HCT116 (cell line): ENCODE measurements around the gene RASA2. TPM values are rescaled to one million over a fixed set of nuclear protein-coding genes. Genes with fewer than 3 reads are reported as not detected.

Experiments
- ATAC-seq: fragments of 200-7000 bp; cut with Tn5 transposase; 2 replicates; pipeline ENCODE4 v1.9.1; 2020; ENCODE audit warnings: mild to moderate bottlenecking, moderate library complexity
- BruUV-seq: library from RNA; stranded (reverse); fragments of 400-500 nt; replicated peaks from 2 replicates; lab custom pipeline; 2021; lab: Mats Ljungman, UMichigan
- CTCF ChIA-PET: fragments of 300-600 bp; sonication (Branson Sonifier 250); formaldehyde crosslinking; loops from one replicate; lab custom pipeline; 2021; ENCODE audit warnings: antibody characterized with exemption; lab: Charles Lee
- POLR2A ChIA-PET: fragments of 300-600, 350-600 bp; sonication (Branson Sonifier 250); formaldehyde crosslinking; loops from one replicate; lab custom pipeline; 2021; ENCODE audit warnings: antibody characterized with exemption; lab: Charles Lee
- RAD21 ChIA-PET, 2 experiments: fragments of 300-600 bp; sonication (Branson Sonifier 250); formaldehyde crosslinking; loops; one replicate each; lab custom pipeline; 2023; ENCODE audit warnings: low total read pairs in 2 of 2; ENCODE audit not compliant: uncharacterized antibody in 2 of 2, unreplicated experiment in 2 of 2, low non-redundant PET in 1 of 2; lab: Charles Lee
- DNase-seq: peaks from one replicate; pipeline ENCODE4 v3.0.0-alpha.2; 2010; ENCODE audit warnings: low read depth, low spot score
- H2AFZ ChIP-seq: fragments of 200-600 bp; shearing (Covaris generic), sonication (generic); 2 replicates; pipeline ENCODE4 v1.6.1; 2017; ENCODE audit warnings: low read depth, mixed run types, mixed read lengths, antibody characterized with exemption, low read length; ENCODE audit not compliant: poor library complexity, severe bottlenecking
- H3K27ac ChIP-seq: 2 replicates; pipeline ENCODE4 v1.5.1; 2012; ENCODE audit warnings: low read depth, low read length
- H3K27me3 ChIP-seq: fragments of 200-600 bp; sonication (generic); 2 replicates; pipeline ENCODE4 v1.6.1; 2016; ENCODE audit warnings: mixed run types, low read length, mixed read lengths; ENCODE audit not compliant: insufficient read depth
- H3K36me3 ChIP-seq, 2 experiments: fragments of 200-500 bp in 1 of 2; fragments of 200-600 bp in 1 of 2; sonication (Bioruptor generic) in 1 of 2; sonication (generic) in 1 of 2; 2 replicates each; pipeline versions ENCODE4 v1.5.1 to v1.6.1; 2014 to 2016; ENCODE audit warnings: low read length in 2 of 2, inconsistent platforms in 1 of 2, mixed read lengths in 1 of 2, mixed run types in 1 of 2; ENCODE audit not compliant: insufficient read depth in 2 of 2, control insufficient read depth in 1 of 2
- H3K4me1 ChIP-seq, 2 experiments: fragments of 200-600 bp in 1 of 2; sonication (generic) in 1 of 2; 2 replicates each; pipeline versions ENCODE4 v1.5.1 to v1.6.1; 2012 to 2017; ENCODE audit warnings: low read length in 2 of 2, inconsistent platforms in 1 of 2, mild to moderate bottlenecking in 1 of 2, mixed read lengths in 1 of 2, mixed run types in 1 of 2, moderate library complexity in 1 of 2; ENCODE audit not compliant: insufficient read depth in 2 of 2, control insufficient read depth in 1 of 2
- H3K4me2 ChIP-seq: fragments of 200-600 bp; sonication (generic); 2 replicates; pipeline ENCODE4 v1.6.1; 2017; ENCODE audit warnings: mixed run types, low read length, mixed read lengths
- H3K4me3 ChIP-seq, 2 experiments: fragments of 200-600 bp in 1 of 2; sonication (generic) in 1 of 2; replicated peaks in 1 of 2; 2 replicates each; pipeline ENCODE4 v1.5.1; 2011 to 2016; ENCODE audit warnings: low read length in 2 of 2, control low read depth in 1 of 2, low read depth in 1 of 2, mild to moderate bottlenecking in 1 of 2, mixed read lengths in 1 of 2, mixed run types in 1 of 2
- H3K79me2 ChIP-seq: fragments of 200-600 bp; sonication (generic); 2 replicates; pipeline ENCODE4 v1.6.1; 2017; ENCODE audit warnings: mild to moderate bottlenecking, mixed run types, low read length, moderate library complexity, mixed read lengths; ENCODE audit not compliant: insufficient read depth
- H3K9ac ChIP-seq: fragments of 200-600 bp; sonication (generic); 2 replicates; pipeline ENCODE4 v1.6.1; 2016; ENCODE audit warnings: low read length, mixed read lengths
- H3K9me2 ChIP-seq: fragments of 200-600 bp; sonication (generic), shearing (Covaris generic); 2 replicates; pipeline ENCODE4 v1.6.1; 2017; ENCODE audit warnings: mixed run types, mild to moderate bottlenecking, moderate library complexity; ENCODE audit not compliant: insufficient read depth
- H3K9me3 ChIP-seq, 2 experiments: fragments of 200-500 bp in 1 of 2; fragments of 200-600 bp in 1 of 2; sonication (Bioruptor generic) in 1 of 2; sonication (generic) in 1 of 2; 2 replicates each; pipeline ENCODE4 v1.6.1; 2014 to 2017; ENCODE audit warnings: low read length in 2 of 2, mixed read lengths in 2 of 2, inconsistent platforms in 1 of 2, low read depth in 1 of 2, mild to moderate bottlenecking in 1 of 2, mixed run types in 1 of 2, moderate library complexity in 1 of 2; ENCODE audit not compliant: control insufficient read depth in 1 of 2, insufficient read depth in 1 of 2
- H4K20me1 ChIP-seq: fragments of 200-600 bp; sonication (generic), shearing (Covaris generic); 2 replicates; pipeline ENCODE4 v1.6.1; 2017; ENCODE audit warnings: mixed run types, mild to moderate bottlenecking, moderate library complexity; ENCODE audit not compliant: insufficient read depth
- ATF3 ChIP-seq: IDR thresholded peaks from 2 replicates; pipeline ENCODE4 v1.6.1; 2012
- ELF1 ChIP-seq: IDR thresholded peaks from 2 replicates; pipeline ENCODE4 v1.6.1; 2012; ENCODE audit warnings: low read depth, borderline replicate concordance
- EZH2phosphoT487 ChIP-seq: fragments of 200-600 bp; IDR thresholded peaks from 2 replicates; pipeline ENCODE4 v1.6.1; 2018; ENCODE audit warnings: antibody characterized with exemption, borderline replicate concordance
- FOSL1 ChIP-seq: IDR thresholded peaks from 2 replicates; pipeline ENCODE4 v1.6.1; 2012; ENCODE audit warnings: low read depth
- JUND ChIP-seq: IDR thresholded peaks from 2 replicates; pipeline ENCODE4 v1.6.1; 2012
- MAX ChIP-seq: IDR thresholded peaks from 2 replicates; pipeline ENCODE4 v1.6.1; 2012
- RAD21 ChIP-seq: IDR thresholded peaks from 2 replicates; pipeline ENCODE4 v1.6.1; 2012; ENCODE audit warnings: low read depth, mild to moderate bottlenecking
- REST ChIP-seq: IDR thresholded peaks from 2 replicates; pipeline ENCODE4 v1.6.1; 2012; ENCODE audit warnings: low read depth
- SIN3A ChIP-seq: IDR thresholded peaks from 2 replicates; pipeline ENCODE4 v1.6.1; 2012; ENCODE audit warnings: low read depth
- SRF ChIP-seq: IDR thresholded peaks from 2 replicates; pipeline ENCODE4 v1.6.1; 2012; ENCODE audit warnings: low read depth
- TCF7L2 ChIP-seq: IDR thresholded peaks from 2 replicates; pipeline ENCODE4 v1.7.0; 2011; ENCODE audit warnings: borderline replicate concordance, inconsistent platforms; ENCODE audit not compliant: insufficient read depth, insufficient read length; ENCODE audit errors: extremely low read depth
- ZBTB33 ChIP-seq: IDR thresholded peaks from 2 replicates; pipeline ENCODE4 v1.6.1; 2011; ENCODE audit warnings: mild to moderate bottlenecking, low read length, moderate library complexity; ENCODE audit not compliant: insufficient replicate concordance; ENCODE audit errors: extremely low read depth
- ZFX ChIP-seq: fragments of 450-650 bp; IDR thresholded peaks from 2 replicates; pipeline ENCODE4 v1.6.1; 2017
- intact Hi-C: fragments of 100-400 bp; cut with micrococcal nuclease; formaldehyde crosslinking; loops from 2 replicates; pipeline ENCODE4 v1.10.0; 2022
- total RNA-seq: library from RNA; stranded (reverse); gene quantifications from one replicate; pipeline ENCODE4 v1.2.1, GENCODE V29; 2021; ENCODE audit not compliant: unreplicated experiment
- TF ChIP-seq, protein P1 (sequence below), 3 experiments: fragments of 200-600 bp in 1 of 3; sonication (generic) in 1 of 3; IDR thresholded peaks in 2 of 3; conservative IDR thresholded peaks in 1 of 3; 2 replicates each; pipeline ENCODE4 v1.5.1; 2012 to 2017; ENCODE audit warnings: low read depth in 2 of 3, low read length in 2 of 3, antibody characterized with exemption in 1 of 3, borderline replicate concordance in 1 of 3, control low read depth in 1 of 3, mild to moderate bottlenecking in 1 of 3, mixed read lengths in 1 of 3, mixed run types in 1 of 3, moderate library complexity in 1 of 3; ENCODE audit not compliant: insufficient read depth in 1 of 3

The RASA2 gene
- total RNA-seq, 1 experiment from 2014 or later = 12.8 TPM

DNA sequence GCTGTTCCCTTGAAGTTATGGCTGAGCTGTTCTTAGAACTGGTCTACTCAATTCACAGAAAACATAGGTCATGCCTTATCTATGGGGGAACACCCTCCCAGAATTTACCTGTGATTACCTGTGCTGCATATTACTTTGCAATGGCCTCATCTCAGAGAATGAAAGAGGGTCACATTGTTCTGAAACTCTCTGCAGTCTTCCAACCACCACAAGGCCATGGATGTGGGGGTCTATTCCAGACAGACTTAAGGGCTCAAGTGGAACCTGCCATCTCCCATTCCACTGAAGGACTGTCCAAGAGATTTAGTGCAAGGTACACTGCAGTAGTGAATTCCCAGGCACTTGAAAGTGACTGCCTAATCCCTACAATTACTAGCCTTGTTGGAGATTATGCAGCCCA lies 40.1 kb upstream of the RASA2 start (continued):
- TF ChIP-seq, protein P1, sequence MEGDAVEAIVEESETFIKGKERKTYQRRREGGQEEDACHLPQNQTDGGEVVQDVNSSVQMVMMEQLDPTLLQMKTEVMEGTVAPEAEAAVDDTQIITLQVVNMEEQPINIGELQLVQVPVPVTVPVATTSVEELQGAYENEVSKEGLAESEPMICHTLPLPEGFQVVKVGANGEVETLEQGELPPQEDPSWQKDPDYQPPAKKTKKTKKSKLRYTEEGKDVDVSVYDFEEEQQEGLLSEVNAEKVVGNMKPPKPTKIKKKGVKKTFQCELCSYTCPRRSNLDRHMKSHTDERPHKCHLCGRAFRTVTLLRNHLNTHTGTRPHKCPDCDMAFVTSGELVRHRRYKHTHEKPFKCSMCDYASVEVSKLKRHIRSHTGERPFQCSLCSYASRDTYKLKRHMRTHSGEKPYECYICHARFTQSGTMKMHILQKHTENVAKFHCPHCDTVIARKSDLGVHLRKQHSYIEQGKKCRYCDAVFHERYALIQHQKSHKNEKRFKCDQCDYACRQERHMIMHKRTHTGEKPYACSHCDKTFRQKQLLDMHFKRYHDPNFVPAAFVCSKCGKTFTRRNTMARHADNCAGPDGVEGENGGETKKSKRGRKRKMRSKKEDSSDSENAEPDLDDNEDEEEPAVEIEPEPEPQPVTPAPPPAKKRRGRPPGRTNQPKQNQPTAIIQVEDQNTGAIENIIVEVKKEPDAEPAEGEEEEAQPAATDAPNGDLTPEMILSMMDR (IDR thresholded peaks at IDR 0.05 in 2 of 3, conservative IDR thresholded peaks at IDR 0.05 in 1 of 3; ENCODE audit: borderline replicate concordance in 1 of 3, insufficient read depth in 1 of 3, low read depth in 2 of 3, low read length in 2 of 3) = no peak
- TF ChIP-seq, all 23 proteins: peak for 0

DNA sequence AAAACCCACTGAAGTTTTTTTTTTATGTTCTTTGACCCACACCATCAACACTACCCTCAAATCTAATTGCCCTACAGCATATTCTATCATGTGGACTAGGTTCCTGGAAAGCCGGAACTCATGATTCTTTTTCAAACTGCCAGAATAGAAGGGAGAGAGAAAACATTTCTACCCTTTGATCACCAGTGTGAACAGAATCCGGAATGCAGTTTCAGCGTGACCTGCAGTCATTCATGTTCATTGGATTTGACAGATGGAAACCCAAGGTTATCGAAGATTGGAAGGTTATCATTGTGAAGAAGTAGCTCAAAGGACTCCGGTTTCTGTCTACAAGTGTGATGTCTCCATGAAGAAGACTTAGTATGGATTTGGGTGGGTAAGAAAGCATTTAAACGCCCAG lies 39.4 kb upstream of the RASA2 start:
- ChIA-PET POLR2A (no interaction called here), RAD21 (no interaction called here), CTCF (interaction anchor here (1.0 to 1.5 kb wide), 2 partner anchors 10 to 86 kb away, joined by 3 to 6 read pairs; no protein-coding TSS in a partner anchor)
- DNase-seq (no peak), ATAC-seq (no peak)
- Histone ChIP-seq H3K27me3 (no peaks in the 10 kb centered on the region), H2AFZ (no peak overlapping the region), H3K4me1 (no peaks in the 10 kb centered on the region), H3K9me2 (no peaks in the 10 kb centered on the region), H4K20me1 (no peaks in the 10 kb centered on the region), H3K4me2 (no peak overlapping the region), H3K9me3 (no peaks in the 10 kb centered on the region), H3K27ac (no peak overlapping the region), H3K79me2 (no peaks in the 10 kb centered on the region), H3K9ac (no peak overlapping the region), H3K36me3 (peaks cover 6 to 12% of the 10 kb centered on the region in 2 experiments; a peak in 2 of 4 replicates), H3K4me3 (no peak overlapping the region)
- BruUV-seq = no TSS peak
- intact Hi-C loops = no loop called here
- TF ChIP-seq ELF1 = no peak
- no peak for TF ChIP-seq SIN3A
- TF ChIP-seq FOSL1 = no peak
- TF ChIP-seq RAD21 = no peak
- TF ChIP-seq EZH2phosphoT487 = no peak
- TF ChIP-seq REST = no peak
- no peak for TF ChIP-seq ZFX
- TF ChIP-seq TCF7L2 = no peak
- TF ChIP-seq, protein P1 (IDR thresholded peaks at IDR 0.05 in 2 of 3, conservative IDR thresholded peaks at IDR 0.05 in 1 of 3; ENCODE audit: borderline replicate concordance in 1 of 3, insufficient read depth in 1 of 3, low read depth in 2 of 3, low read length in 2 of 3) = no peak
- TF ChIP-seq MAX = no peak
- no peak for TF ChIP-seq SRF
- no peak for TF ChIP-seq ATF3
- TF ChIP-seq JUND = no peak
- TF ChIP-seq ZBTB33 = no peak
